Nephron (organoid): Measurements from ENCODE around the gene NIP7.

Source experiments
- H3K27ac Mint-ChIP-seq, 3 experiments: 2 replicates each; pipeline ENCODE4 v1.8.0; 2020; ENCODE audit warnings: mixed read lengths in 3 of 3, mild to moderate bottlenecking in 2 of 3, moderate library complexity in 1 of 3
- H3K27me3 Mint-ChIP-seq: 2 replicates; pipeline ENCODE4 v1.8.0; 2021; ENCODE audit warnings: low read depth, mild to moderate bottlenecking, moderate library complexity, mixed read lengths
- H3K36me3 Mint-ChIP-seq: 2 replicates; pipeline ENCODE4 v1.8.0; 2020; ENCODE audit warnings: low read depth, mixed read lengths
- H3K4me1 Mint-ChIP-seq: 2 replicates; pipeline ENCODE4 v1.8.0; 2020; ENCODE audit warnings: mixed read lengths
- H3K4me3 Mint-ChIP-seq, 3 experiments: 2 replicates each; pipeline ENCODE4 v1.8.0; 2020; ENCODE audit warnings: mild to moderate bottlenecking in 3 of 3, mixed read lengths in 3 of 3, moderate library complexity in 2 of 3
- H3K9me3 Mint-ChIP-seq: 2 replicates; pipeline ENCODE4 v1.8.0; 2020; ENCODE audit warnings: mixed read lengths
- TF ChIP-seq, protein P1 (sequence below), 3 experiments: fragments of 200-600 bp; sonication (generic); IDR thresholded peaks; one replicate each; pipeline ENCODE4 v1.5.0; 2021; ENCODE audit warnings: antibody characterized with exemption in 3 of 3; ENCODE audit not compliant: unreplicated experiment in 3 of 3

The NIP7 gene

DNA sequence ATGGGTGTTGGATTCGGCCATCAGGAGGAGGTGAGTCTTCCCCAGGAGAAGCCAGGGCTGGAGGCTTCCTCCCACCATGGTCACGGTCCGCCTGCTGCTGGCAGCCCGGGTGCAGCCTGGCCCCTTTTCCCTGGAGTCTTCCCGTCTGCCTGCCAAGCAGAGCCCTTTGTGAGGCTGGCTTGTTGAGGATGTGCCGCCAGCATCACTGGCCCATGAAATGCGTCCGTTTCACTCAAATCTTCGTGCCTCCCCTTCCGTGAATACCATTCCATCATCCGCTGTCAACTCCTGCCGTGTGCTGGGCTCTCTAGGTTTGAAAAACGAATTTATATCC is 18.9 kb upstream of the NIP7 start:
- Mint-ChIP-seq H3K4me1 (no peaks in the 10 kb centered on the region), H3K27me3 (no peaks in the 10 kb centered on the region), H3K4me3 (no peak overlapping the region), H3K27ac (no peak overlapping the region), H3K36me3 (peaks cover 53% of the 10 kb centered on the region), H3K9me3 (no peaks in the 10 kb centered on the region)
- TF ChIP-seq, protein P1, sequence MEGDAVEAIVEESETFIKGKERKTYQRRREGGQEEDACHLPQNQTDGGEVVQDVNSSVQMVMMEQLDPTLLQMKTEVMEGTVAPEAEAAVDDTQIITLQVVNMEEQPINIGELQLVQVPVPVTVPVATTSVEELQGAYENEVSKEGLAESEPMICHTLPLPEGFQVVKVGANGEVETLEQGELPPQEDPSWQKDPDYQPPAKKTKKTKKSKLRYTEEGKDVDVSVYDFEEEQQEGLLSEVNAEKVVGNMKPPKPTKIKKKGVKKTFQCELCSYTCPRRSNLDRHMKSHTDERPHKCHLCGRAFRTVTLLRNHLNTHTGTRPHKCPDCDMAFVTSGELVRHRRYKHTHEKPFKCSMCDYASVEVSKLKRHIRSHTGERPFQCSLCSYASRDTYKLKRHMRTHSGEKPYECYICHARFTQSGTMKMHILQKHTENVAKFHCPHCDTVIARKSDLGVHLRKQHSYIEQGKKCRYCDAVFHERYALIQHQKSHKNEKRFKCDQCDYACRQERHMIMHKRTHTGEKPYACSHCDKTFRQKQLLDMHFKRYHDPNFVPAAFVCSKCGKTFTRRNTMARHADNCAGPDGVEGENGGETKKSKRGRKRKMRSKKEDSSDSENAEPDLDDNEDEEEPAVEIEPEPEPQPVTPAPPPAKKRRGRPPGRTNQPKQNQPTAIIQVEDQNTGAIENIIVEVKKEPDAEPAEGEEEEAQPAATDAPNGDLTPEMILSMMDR (IDR thresholded peaks at IDR 0.05; ENCODE audit: unreplicated experiment in 3 of 3) = no peak

DNA sequence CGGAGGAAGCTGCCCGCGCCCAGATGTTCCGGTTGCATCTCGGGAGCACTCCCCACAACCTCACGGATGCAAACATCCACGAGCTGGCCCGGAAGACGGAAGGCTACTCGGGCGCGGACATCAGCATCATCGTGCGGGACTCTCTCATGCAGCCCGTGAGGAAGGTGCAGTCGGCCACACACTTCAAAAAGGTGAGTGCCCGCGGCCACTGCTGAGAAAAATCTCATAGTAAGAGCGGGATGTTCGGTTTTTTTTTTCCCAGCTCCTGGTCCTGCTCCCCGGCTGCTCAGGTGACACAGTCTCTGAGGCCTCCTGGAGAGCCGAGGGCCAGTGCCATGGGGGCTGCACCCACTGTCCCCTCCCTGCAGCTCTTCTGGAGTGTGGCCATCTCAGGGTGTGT is 18.5 kb upstream of the NIP7 start:
- H3K27me3 Mint-ChIP-seq = no peaks in the 10 kb centered on the region

DNA sequence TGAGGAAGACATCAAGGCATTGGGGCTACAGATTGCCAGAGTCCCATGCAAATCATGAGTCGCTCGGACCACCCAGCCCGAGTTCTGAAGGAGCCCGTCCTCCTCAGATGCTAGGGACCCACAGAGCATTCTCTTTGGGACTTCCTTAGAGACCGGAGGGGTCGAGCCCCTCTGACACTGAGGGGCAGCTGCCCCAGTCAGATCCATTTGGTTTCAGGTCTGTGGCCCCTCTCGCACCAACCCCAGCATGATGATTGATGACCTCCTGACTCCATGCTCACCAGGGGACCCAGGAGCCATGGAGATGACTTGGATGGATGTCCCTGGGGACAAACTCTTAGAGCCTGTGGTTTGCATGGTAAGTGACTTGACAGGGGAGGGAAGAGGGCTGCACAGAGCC is 17.2 kb upstream of the NIP7 start:
- no peaks in the 10 kb centered on the region for H3K27me3 Mint-ChIP-seq
- peaks cover 55% of the 10 kb centered on the region for H3K36me3 Mint-ChIP-seq
- no peaks in the 10 kb centered on the region for H3K9me3 Mint-ChIP-seq
- no peak overlapping the region for H3K4me3 Mint-ChIP-seq
- H3K27ac Mint-ChIP-seq = peak overlapping the region in 1 of 3 experiments; percentile 25
- TF ChIP-seq, protein P1 (IDR thresholded peaks at IDR 0.05; ENCODE audit: unreplicated experiment in 3 of 3) = no peak
- H3K4me1 Mint-ChIP-seq = peaks cover 11% of the 10 kb centered on the region

More for the DNA sequence above, 18.5 kb upstream of the NIP7 start:
- H3K27ac Mint-ChIP-seq = no peak overlapping the region
- H3K4me3 Mint-ChIP-seq = no peak overlapping the region
- H3K9me3 Mint-ChIP-seq = no peaks in the 10 kb centered on the region
- peaks cover 53% of the 10 kb centered on the region for H3K36me3 Mint-ChIP-seq
- TF ChIP-seq, protein P1 (IDR thresholded peaks at IDR 0.05; ENCODE audit: unreplicated experiment in 3 of 3) = no peak
- peaks cover 3% of the 10 kb centered on the region for H3K4me1 Mint-ChIP-seq

DNA sequence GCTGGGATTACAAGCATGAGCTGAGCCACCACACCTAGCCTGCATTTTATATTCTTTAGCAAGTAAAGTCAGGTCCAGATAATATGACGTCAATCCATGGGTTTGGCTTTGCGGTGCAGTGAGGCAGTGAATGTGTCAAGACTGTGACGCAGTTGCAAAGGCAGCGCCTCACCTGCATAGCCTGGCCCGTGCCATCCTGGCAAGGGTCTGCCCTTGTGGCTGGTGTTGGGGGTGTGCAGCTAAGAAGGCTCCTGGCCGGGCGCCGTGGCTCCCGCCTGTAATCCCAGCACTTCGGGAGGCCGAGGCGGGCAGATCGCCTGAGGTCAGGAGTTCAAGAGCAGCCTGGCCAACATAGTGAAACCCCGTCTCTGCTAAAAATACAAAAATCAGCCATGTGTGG is 16.2 kb upstream of the NIP7 start:
- Mint-ChIP-seq H3K4me3 (no peak overlapping the region), H3K4me1 (peaks cover 14% of the 10 kb centered on the region), H3K27me3 (no peaks in the 10 kb centered on the region), H3K36me3 (peaks cover 54% of the 10 kb centered on the region), H3K9me3 (no peaks in the 10 kb centered on the region), H3K27ac (no peak overlapping the region)
- TF ChIP-seq, protein P1 (IDR thresholded peaks at IDR 0.05; ENCODE audit: unreplicated experiment in 3 of 3) = no peak

DNA sequence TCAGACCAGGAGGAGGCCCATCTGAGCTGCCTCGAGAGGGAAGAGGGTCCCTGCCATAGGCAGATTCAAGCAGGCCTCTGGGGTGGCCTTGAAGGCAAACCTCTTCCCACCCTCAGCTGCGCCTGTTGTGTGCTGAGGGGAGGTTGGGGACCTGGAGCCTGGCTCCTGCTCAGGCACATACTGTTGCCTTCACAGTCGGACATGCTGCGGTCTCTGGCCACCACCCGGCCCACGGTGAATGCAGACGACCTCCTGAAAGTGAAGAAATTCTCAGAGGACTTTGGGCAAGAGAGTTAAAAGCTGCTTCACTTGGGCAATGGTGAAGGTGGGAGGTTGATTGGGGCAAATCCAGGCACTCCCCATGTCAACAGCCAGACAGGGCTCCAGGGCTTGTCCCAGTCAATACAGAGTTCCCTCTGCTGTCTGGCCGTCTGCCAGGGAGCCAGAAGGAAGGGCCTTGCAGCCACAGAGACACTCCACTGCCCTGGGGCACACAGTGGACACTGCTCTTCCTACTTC is 15.5 kb upstream of the NIP7 start:
- Mint-ChIP-seq H3K9me3 (no peaks in the 10 kb centered on the region), H3K4me3 (no peak overlapping the region), H3K36me3 (peaks cover 57% of the 10 kb centered on the region), H3K27me3 (no peaks in the 10 kb centered on the region), H3K27ac (no peak overlapping the region), H3K4me1 (peaks cover 20% of the 10 kb centered on the region)
- TF ChIP-seq, protein P1 (IDR thresholded peaks at IDR 0.05; ENCODE audit: unreplicated experiment in 3 of 3) = no peak

DNA sequence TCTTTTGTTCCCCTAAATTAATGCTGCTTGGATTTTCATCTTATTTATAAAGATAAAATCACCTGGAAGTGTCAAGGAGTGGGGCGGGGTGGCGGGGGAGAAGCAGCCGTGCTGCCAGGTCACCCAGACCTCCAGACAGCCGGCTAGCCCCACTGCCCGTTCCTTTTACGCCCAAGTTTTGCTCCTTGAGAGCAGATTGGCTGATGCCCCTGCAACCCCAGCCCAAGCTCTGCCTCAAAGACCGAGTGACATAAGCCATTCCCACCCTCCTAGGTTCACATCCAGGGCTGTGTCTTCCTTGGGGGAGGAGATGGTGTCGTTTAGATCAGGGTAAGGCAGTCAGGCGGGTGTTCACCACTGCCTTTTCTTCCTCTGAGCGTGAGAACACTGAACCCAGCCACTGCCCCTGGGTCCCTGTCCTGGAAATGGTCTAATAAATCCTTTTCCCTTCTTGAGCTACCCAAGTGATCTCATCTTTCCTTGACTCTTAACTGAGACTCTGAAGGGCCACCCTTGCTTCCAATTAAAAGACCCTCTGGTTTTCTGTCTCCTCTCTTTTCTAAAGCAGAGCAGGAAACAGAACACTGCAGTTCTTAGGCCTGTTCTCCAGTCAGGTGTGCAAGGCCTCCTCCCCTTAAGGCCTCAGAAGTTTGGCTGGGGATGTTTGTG is 14.9 kb upstream of the NIP7 start:
- Mint-ChIP-seq H3K27ac (no peak overlapping the region), H3K4me1 (peaks cover 25% of the 10 kb centered on the region), H3K9me3 (no peaks in the 10 kb centered on the region), H3K36me3 (peaks cover 54% of the 10 kb centered on the region), H3K27me3 (no peaks in the 10 kb centered on the region), H3K4me3 (no peak overlapping the region)
- TF ChIP-seq, protein P1 (IDR thresholded peaks at IDR 0.05; ENCODE audit: unreplicated experiment in 3 of 3) = no peak
